Activated T-helper 9 cell treated with anti-CD3 and anti-CD28 coated beads, Interleukin-2, amount 50 U/mL, for 16 hours (primary cell): ENCODE measurements around the gene PHYH.
"Not testable (repeated sequence)": the region's sequence is repeated elsewhere in the genome, so short reads cannot be mapped to it uniquely, and the experiment has no call there.

Source experiments
- DNase-seq: peaks from one replicate; pipeline ENCODE4 v3.0.0-alpha.2; 2020; ENCODE audit warnings: low read depth

The PHYH gene

GRCh38 chr10:13319166-13319565 lies 19.3 kb upstream of the PHYH start:
- no peak for DNase-seq

GRCh38 chr10:13317474-13317873 lies 17.6 kb upstream of the PHYH start:
- DNase-seq: no peak

- no peak for DNase-seq
These were observed 16.9 kb upstream of the PHYH start for GRCh38 chr10:13316635-13317311.

- DNase-seq: no peak
These were observed 15.5 kb upstream of the PHYH start for GRCh38 chr10:13315361-13315760.

GRCh38 chr10:13311177-13311575 lies 11.3 kb upstream of the PHYH start:
- no peak for DNase-seq

GRCh38 chr10:13310518-13311176 lies 10.8 kb upstream of the PHYH start:
- no peak for DNase-seq

- DNase-seq: no peak
These were observed 9.9 kb upstream of the PHYH start for GRCh38 chr10:13309792-13310191.

DNA sequence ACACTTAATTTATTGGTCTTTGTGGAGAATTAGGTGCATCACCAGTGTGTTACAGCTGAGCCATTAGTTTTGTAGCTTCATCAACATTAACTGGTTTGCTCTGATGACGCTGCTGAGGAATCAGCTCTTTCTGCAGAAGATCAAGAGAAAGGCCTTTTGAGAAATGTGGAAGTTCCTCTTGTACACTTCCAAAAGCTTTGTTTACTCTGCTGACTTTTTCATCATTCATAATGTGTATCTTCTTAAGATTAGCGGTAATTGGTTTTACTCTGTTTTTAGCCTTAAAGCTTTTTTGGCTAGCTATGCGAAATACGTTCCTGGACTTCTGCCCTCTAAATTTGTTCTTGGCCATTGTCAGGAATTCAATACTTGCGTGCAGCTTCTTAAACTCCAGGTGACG lies 8.2 kb upstream of the PHYH start:
- no peak for DNase-seq

DNA sequence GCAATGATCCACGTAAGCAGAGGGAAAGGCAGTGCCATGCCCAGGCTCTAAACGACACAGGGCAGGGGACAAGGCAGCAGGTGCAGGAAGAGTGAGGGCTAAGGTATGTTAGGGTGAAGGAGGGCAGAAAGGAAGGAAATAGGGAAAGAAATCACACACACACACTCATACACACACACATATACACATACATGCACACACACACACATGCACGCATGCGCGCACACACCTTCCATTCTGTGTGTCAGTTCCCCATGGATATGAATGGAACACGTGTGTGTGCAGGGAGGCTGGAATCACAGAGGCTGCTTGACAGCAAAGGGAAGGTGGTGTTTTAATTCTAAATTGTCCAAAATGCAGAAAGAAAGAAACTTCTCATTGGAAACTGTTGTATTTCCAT lies 6.2 kb upstream of the PHYH start:
- no peak for DNase-seq

DNA sequence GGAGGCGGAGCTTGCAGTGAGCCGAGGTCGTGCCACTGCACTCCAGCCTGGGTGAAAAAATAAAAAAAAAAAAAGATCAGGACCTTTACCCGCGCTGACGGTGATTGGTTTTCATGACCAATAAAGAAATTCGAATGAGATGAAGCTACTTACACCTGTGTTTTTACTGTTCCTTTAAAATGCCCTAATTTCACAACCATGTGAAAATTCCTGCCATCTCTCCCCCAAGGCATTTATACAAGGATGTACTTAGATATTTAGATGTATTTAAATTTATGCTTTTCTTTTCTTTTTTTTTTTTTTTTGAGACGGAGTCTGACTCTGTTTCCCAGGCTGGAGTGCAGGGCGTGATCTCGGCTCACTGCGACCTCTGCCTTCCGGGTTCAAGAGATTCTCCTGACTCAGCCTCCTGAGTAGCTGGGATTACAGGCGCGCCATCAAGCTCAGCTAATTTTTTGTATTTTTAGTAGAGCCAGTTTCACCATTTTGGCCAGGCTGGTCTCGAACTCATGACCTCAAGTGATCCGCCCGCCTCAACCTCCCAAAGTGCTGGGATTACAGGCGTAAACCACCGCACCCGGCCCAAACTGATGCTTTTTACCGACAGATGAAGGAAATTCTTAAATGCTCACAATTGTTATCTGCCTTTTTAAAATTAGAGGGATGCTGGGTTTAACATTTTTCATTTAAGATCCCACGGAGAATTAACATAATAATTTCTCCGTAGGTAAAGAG lies 3.1 kb upstream of the PHYH start:
- DNase-seq: no peak

- no peak for DNase-seq
These were observed 972 bp downstream of the PHYH start for GRCh38 chr10:13298748-13299436.

DNA sequence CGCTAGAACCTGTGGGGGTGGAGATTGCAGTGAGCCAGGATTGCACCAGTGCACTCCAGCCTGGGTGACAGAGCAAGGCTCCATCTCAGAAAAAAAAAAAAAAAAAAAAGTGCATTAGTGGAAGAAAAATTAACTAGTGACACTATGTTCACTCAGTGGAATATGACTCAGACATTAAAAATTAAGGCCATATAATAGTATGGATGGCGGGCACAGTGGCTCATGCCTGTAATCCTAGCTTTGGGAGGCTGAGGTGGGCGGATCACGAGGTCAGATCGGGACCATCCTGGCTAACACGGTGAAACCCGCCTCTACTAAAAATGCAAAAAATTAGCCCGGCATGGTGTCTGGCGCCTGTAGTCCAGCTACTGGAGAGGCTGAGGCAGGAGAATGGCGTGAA lies 3.4 kb downstream of the PHYH start:
- no peak for DNase-seq

GRCh38 chr10:13294784-13295183 lies 5.1 kb downstream of the PHYH start:
- no peak for DNase-seq

DNA sequence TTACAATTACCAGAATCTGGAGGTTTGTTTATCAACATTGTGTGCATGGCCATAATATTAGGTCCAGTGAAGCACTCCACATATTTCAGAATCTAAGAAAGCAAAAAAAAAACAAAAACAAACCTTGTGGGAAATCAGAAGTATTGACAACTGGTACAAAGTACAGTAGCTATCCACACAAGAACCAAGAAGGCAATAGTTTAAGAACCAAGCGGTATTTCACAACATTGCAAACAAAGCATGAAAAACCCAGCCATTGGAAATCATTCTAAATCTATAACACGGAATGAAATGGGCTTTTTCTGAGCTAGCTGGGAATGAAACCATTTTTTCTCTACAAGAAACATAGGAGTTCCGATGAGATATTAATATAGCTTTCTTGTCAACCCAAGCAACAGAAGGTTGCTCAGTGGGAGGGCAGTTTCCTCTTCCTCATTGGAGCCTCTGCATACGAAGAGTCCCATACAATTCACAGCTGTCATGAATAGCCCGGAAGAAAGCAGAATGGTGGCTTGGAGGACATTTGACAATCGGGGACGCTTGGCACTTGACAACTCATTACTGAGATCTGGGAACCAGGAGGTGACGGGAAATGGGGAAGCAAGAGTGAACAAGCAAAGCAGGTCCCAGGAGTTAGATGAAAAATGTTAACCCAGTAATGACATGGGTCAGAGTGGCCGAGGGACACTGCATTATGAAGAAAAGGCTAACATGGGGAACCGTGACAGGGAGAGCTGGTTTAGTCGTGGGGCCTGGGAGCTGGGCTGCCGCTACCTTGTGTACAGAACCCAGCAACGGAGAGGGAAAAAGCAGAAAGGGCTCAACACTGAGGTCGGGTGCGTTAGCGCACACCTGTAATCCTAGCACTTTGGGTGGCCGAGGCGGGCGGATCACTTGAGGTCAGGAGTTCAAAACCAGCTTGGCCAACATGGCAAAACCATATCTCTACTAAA lies 7.8 kb downstream of the PHYH start:
- DNase-seq: no peak

- DNase-seq: no peak
These were observed 8.8 kb downstream of the PHYH start for GRCh38 chr10:13291061-13291460.

DNA sequence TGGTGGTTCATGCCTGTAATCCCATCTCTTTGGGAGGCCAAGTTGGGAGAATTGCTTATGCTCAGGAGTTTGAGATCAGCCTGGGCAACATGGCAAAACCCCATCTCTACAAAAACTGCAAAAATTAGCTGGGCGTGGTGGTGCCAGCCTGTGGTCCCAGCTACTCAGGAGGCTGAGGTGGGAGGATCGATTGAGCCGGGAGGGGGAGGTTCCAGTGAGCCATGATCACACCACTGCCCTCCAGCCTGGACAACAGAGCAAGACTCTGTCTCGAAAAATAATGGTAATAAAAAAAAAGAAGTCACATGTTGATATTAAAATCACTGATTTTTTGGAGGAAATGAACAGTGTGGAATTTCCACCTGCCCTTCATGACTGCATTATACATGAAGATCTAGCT lies 15.8 kb downstream of the PHYH start:
- DNase-seq: no peak

DNA sequence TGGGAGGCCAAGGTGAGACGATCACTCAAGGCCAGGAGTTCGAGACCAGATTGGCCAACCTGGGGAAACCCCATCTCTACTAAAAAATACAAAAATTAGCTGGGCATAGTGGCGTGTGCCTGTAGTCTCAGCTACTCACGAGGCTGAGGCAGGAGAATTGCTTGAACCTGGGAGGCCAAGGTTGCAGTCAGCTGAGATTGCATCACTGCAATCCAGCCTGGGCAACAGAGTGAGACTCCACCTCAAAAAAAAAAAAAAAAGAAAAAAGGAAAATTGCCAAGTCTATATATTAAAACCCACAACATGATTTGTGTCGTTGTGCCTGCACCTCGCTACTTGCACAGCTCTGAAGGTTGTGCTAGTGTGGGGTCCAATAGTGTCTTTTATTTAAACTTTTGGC lies 17.5 kb downstream of the PHYH start:
- DNase-seq: not testable (repeated sequence)

DNA sequence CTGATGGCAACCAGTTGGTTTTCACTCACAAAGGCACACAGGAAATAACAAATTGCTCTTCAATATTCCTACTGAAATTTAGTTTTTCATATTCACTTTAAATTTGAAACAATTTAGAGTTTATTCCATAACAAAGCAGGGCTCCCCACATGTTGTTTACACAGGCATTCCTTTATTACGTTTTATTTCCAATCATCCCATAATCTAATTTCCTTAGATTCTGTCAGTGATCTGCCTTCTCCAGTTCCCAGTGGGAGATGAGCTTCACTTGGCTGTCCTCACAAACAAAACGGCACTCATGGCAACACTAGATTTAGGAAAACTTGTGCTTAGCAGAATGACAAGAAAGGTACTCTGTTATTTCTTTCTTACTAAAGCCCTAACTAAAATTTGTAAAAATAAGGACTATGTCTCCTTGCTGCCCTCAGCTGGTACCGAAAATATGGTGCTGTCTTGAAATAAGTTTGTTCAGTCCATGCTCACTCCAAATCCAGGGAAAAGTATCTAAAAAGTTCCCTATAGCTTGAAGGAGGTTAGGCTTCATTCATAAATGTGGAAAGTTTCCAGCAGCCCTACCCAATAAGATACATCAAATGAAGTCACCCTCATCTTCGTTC lies 23.0 kb downstream of the PHYH start:
- DNase-seq: no peak

GRCh38 chr10:13276146-13276545 lies 23.7 kb downstream of the PHYH start:
- not testable (repeated sequence) for DNase-seq

DNA sequence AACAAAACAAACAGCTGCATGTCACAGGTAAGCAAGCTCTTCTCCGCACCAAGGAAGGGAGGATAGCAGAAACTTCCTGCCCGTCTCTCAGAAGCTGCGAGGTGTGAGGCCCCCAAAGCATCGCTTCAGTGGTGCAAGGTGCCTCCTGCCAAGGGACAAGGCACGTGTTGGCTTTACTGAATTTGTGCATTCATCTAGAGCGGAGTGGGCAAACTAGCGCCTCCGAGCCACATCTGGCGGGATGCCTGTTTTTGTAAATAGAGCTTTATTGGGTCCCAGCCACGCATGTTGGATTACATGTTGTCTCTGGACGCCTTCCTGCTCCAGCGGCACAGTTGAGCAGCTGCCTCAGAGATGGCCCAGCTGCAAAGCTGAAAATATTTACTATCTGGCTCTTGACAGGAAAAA lies 27.7 kb downstream of the PHYH start:
- DNase-seq: no peak

DNA sequence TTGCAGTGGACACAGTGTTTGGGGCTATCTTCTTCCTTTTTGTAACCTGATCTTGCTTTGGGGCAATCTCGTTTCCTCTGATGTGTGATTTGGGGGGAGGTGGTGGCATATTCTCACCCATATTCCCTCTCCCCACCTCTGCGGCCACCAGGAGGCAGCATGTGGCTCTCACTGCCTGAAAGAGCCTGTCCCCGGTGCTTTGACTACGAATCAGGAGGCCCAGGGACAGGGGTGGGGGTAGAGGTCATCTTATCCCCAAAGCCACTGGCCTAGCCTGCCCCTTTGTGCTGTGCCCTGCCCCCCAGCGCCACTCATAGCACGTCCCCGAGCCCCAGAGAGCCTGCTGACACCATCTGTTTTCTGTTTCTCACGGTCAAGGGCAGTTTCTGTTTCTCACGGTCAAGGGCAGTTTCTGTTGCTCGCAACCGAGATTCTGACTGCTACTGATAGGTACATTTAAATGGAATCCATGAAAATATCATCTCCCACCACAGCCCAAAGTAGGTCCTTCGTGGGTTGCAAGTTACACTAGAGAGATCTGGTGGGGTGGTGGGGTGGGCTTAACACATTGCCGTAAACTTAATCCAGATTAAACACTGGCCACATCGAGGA lies 28.2 kb downstream of the PHYH start:
- DNase-seq: peak; percentile 19
